ENCODE data around the gene RAD51B.

Gene RAD51B

GRCh38 chr14:68726093-68726695, 906.6 kb downstream of the RAD51B start:
- Histone ChIP-seq H3K9me3 (replicated peaks; ENCODE audit: insufficient read depth, low read length) (no peaks in the 10 kb centered on the region), H3K9ac (ENCODE audit: low read length) (no peak overlapping the region), H2AFZ (ENCODE audit: low read length) (no peak overlapping the region), H3K9me2 (replicated peaks; ENCODE audit: insufficient read depth, low read length) (no peaks in the 10 kb centered on the region), H3K27ac (ENCODE audit: low read length) (no peak overlapping the region), H3K36me3 (replicated peaks; ENCODE audit: insufficient read depth, low read length) (no peaks in the 10 kb centered on the region), H3K27me3 (replicated peaks; ENCODE audit: insufficient read depth, low read length) (no peaks in the 10 kb centered on the region), H3K4me3 (ENCODE audit: low read length) (no peak overlapping the region), H3F3A (ENCODE audit: insufficient read depth, low read length) (no peaks in the 10 kb centered on the region), H3K79me2 (ENCODE audit: low read length) (no peaks in the 10 kb centered on the region), H3K4me2 (ENCODE audit: low read depth, low read length) (no peak overlapping the region), H4K20me1 (ENCODE audit: insufficient read depth, low read length) (no peaks in the 10 kb centered on the region), H3K4me1 (ENCODE audit: low read length) (no peaks in the 10 kb centered on the region)
- no peak for DNase-seq
- TF ChIP-seq EZH2 (optimal IDR thresholded peaks at IDR 0.05; ENCODE audit: low read depth, low read length) (no peak), EZH2phosphoT487 (IDR thresholded peaks at IDR 0.05; ENCODE audit: low read length) (no peak)
- TF ChIP-seq, protein P1, sequence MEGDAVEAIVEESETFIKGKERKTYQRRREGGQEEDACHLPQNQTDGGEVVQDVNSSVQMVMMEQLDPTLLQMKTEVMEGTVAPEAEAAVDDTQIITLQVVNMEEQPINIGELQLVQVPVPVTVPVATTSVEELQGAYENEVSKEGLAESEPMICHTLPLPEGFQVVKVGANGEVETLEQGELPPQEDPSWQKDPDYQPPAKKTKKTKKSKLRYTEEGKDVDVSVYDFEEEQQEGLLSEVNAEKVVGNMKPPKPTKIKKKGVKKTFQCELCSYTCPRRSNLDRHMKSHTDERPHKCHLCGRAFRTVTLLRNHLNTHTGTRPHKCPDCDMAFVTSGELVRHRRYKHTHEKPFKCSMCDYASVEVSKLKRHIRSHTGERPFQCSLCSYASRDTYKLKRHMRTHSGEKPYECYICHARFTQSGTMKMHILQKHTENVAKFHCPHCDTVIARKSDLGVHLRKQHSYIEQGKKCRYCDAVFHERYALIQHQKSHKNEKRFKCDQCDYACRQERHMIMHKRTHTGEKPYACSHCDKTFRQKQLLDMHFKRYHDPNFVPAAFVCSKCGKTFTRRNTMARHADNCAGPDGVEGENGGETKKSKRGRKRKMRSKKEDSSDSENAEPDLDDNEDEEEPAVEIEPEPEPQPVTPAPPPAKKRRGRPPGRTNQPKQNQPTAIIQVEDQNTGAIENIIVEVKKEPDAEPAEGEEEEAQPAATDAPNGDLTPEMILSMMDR (IDR thresholded peaks at IDR 0.05; ENCODE audit: low read length): no peak

DNA sequence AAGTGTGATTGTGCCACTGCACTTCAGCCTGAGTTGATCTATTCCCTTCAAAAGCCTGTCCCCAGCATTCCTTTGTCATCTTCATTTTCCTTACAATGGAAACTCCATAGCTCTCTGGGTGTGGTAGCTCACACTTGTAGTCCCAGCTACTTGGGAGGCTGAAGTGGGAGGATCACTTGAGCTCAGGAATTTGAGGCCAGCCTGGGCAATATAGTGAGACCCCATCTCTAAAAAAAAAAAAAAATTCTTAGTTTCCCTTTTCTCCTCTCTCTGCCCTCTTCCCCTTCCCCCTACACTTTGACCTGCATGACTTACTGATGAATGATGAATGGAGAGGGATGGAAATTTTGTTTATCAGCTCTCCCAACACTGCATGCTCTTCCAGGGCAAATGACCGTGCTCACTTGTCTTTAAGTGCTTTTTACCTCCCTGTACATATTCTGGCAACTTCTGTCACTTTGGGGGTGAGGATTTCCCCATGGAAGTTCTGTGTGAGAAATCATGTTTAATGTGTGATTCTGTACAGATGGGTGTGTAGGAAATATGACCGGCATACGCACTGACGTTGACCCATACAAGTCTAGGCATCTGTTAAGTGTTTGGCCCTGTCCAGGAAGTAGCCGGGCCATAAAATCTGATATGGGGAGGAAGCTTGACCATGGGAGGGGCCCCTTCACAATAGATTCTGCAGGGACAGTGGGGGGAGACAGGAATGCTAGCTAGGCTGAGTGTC, 907.9 kb downstream of the RAD51B start:
- H3K9me2 ChIP-seq (replicated peaks; ENCODE audit: insufficient read depth, low read length): no peaks in the 10 kb centered on the region
- H3K79me2 ChIP-seq (ENCODE audit: low read length): no peaks in the 10 kb centered on the region
- H3K36me3 ChIP-seq (replicated peaks; ENCODE audit: insufficient read depth, low read length): no peaks in the 10 kb centered on the region
- H2AFZ ChIP-seq (ENCODE audit: low read length): no peak overlapping the region
- H3K27ac ChIP-seq (ENCODE audit: low read length): no peak overlapping the region
- no peaks in the 10 kb centered on the region for H4K20me1 ChIP-seq (ENCODE audit: insufficient read depth, low read length)
- H3F3A ChIP-seq (ENCODE audit: insufficient read depth, low read length): no peaks in the 10 kb centered on the region
- H3K4me2 ChIP-seq (ENCODE audit: low read depth, low read length): no peak overlapping the region
- no peak overlapping the region for H3K9ac ChIP-seq (ENCODE audit: low read length)
- no peaks in the 10 kb centered on the region for H3K27me3 ChIP-seq (replicated peaks; ENCODE audit: insufficient read depth, low read length)
- no peaks in the 10 kb centered on the region for H3K4me1 ChIP-seq (ENCODE audit: low read length)
- TF ChIP-seq EZH2 (optimal IDR thresholded peaks at IDR 0.05; ENCODE audit: low read depth, low read length) (no peak), EZH2phosphoT487 (IDR thresholded peaks at IDR 0.05; ENCODE audit: low read length) (no peak)
- TF ChIP-seq, protein P1 (IDR thresholded peaks at IDR 0.05; ENCODE audit: low read length): no peak
- no peak overlapping the region for H3K4me3 ChIP-seq (ENCODE audit: low read length)
- H3K9me3 ChIP-seq (replicated peaks; ENCODE audit: insufficient read depth, low read length): no peaks in the 10 kb centered on the region
- no peak for DNase-seq

DNA sequence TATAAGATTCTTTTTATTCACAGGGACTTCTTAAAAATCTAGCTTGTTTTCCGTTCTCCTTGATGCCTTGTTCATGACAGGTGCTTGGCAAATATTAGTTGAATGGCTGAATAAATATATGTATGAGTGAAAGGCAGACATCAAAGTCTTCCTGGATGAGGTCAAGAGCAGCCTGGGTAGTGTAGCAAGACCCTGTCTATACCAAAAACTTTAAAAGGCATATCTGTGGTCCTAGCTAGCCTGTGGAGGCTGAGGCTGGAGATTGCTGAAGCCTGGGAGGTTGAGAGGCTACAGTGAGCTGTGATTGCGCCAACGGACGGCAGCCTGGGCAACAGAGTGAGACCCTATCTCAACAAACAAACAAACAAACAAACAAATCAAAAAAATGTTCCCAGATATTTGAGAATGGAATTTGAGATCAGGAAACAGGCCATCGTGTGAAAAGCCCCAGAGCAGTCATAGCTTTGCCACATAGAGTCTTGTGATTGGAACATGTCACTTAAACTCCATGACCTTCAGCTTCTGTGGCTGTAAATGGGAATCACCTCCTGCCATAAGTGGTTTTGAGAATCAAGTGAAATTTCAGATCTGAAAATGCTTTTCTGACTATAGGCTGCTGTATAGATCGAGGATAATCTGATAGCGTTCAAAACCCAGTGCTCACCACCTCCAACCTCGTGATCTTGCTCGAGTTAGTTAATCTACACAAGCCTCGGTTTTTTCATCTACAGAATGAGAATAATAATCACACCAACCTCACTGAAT, 908.9 kb downstream of the RAD51B start:
- no peak overlapping the region for H3K4me2 ChIP-seq (ENCODE audit: low read depth, low read length)
- H3K27ac ChIP-seq (ENCODE audit: low read length): no peak overlapping the region
- no peaks in the 10 kb centered on the region for H3K79me2 ChIP-seq (ENCODE audit: low read length)
- no peak overlapping the region for H3K9ac ChIP-seq (ENCODE audit: low read length)
- no peaks in the 10 kb centered on the region for H4K20me1 ChIP-seq (ENCODE audit: insufficient read depth, low read length)
- no peaks in the 10 kb centered on the region for H3K9me2 ChIP-seq (replicated peaks; ENCODE audit: insufficient read depth, low read length)
- H3K36me3 ChIP-seq (replicated peaks; ENCODE audit: insufficient read depth, low read length): no peaks in the 10 kb centered on the region
- no peak overlapping the region for H2AFZ ChIP-seq (ENCODE audit: low read length)
- H3K4me1 ChIP-seq (ENCODE audit: low read length): no peaks in the 10 kb centered on the region
- H3K27me3 ChIP-seq (replicated peaks; ENCODE audit: insufficient read depth, low read length): no peaks in the 10 kb centered on the region
- TF ChIP-seq, protein P1 (IDR thresholded peaks at IDR 0.05; ENCODE audit: low read length): no peak
- TF ChIP-seq EZH2 (optimal IDR thresholded peaks at IDR 0.05; ENCODE audit: low read depth, low read length): no peak
- no peak for TF ChIP-seq EZH2phosphoT487 (IDR thresholded peaks at IDR 0.05; ENCODE audit: low read length)
- no peaks in the 10 kb centered on the region for H3K9me3 ChIP-seq (replicated peaks; ENCODE audit: insufficient read depth, low read length)
- no peaks in the 10 kb centered on the region for H3F3A ChIP-seq (ENCODE audit: insufficient read depth, low read length)
- H3K4me3 ChIP-seq (ENCODE audit: low read length): no peak overlapping the region
- no peak for DNase-seq
